IMR-90 (cell line): Measurements from ENCODE around the gene SEH1L. TPM values are rescaled to one million over a fixed set of nuclear protein-coding genes. Genes with fewer than 3 reads are reported as not detected.

Source experiments
- ATAC-seq: fragments of 200-7000 bp; cut with Tn5 transposase; 2 replicates; pipeline ENCODE4 v1.9.1; 2020; ENCODE audit warnings: low read depth, mild to moderate bottlenecking, moderate library complexity
- BruUV-seq: library from RNA; stranded (reverse); fragments of 400-500 nt; replicated peaks from 2 replicates; lab custom pipeline; 2021; lab: Mats Ljungman, UMichigan
- CTCF ChIA-PET: fragments of 300-600 bp; formaldehyde crosslinking; extraction: SDS; loops from one replicate; lab custom pipeline; 2021; ENCODE audit warnings: antibody characterized with exemption; lab: Yijun Ruan, JAX
- POLR2A ChIA-PET: fragments of 300-600 bp; sonication (Branson Sonifier 250); formaldehyde crosslinking; loops from one replicate; lab custom pipeline; 2022; ENCODE audit warnings: antibody characterized with exemption; ENCODE audit not compliant: unreplicated experiment; lab: Charles Lee
- DNase-seq: peaks from one replicate; pipeline ENCODE4 v3.0.0; 2013
- H2AFZ ChIP-seq: replicated peaks from 2 replicates; pipeline ENCODE3; 2013; ENCODE audit warnings: low read length, mild to moderate bottlenecking; ENCODE audit not compliant: poor library complexity
- H2AK5ac ChIP-seq: 2 replicates; pipeline ENCODE4 v1.6.1; 2013; ENCODE audit warnings: low read depth, low read length, inconsistent platforms
- H2AK9ac ChIP-seq: replicated peaks from 2 replicates; pipeline ENCODE3; 2013; ENCODE audit warnings: mild to moderate bottlenecking, low read depth, low read length, moderate library complexity; ENCODE audit not compliant: poor library complexity
- H2BK120ac ChIP-seq: 2 replicates; pipeline ENCODE4 v1.6.1; 2013; ENCODE audit warnings: low read depth, low read length, inconsistent platforms
- H2BK15ac ChIP-seq: 3 replicates; pipeline ENCODE4 v1.6.1; 2013; ENCODE audit warnings: low read depth, low read length, inconsistent platforms
- H2BK20ac ChIP-seq: 2 replicates; pipeline ENCODE4 v1.6.1; 2013; ENCODE audit warnings: low read depth, mild to moderate bottlenecking, inconsistent platforms, low read length, moderate library complexity
- H2BK5ac ChIP-seq: 2 replicates; pipeline ENCODE4 v1.6.1; 2013; ENCODE audit warnings: mild to moderate bottlenecking, low read depth, low read length, inconsistent platforms; ENCODE audit not compliant: poor library complexity, severe bottlenecking
- H3K14ac ChIP-seq: replicated peaks from 2 replicates; pipeline ENCODE4 v1.6.1; 2013; ENCODE audit warnings: low read depth, low read length, inconsistent platforms
- H3K18ac ChIP-seq: 2 replicates; pipeline ENCODE4 v1.6.1; 2013; ENCODE audit warnings: low read depth, low read length, control low read depth
- H3K23ac ChIP-seq: 2 replicates; pipeline ENCODE4 v1.6.1; 2013; ENCODE audit warnings: low read depth, low read length, inconsistent platforms
- H3K27ac ChIP-seq: 2 replicates; pipeline ENCODE4 v1.5.1; 2013; ENCODE audit warnings: mild to moderate bottlenecking, control low read depth, low read length; ENCODE audit not compliant: insufficient read depth
- H3K27me3 ChIP-seq: 2 replicates; pipeline ENCODE4 v1.6.1; 2013; ENCODE audit warnings: low read length; ENCODE audit not compliant: control insufficient read depth, insufficient read depth
- H3K36me3 ChIP-seq: 2 replicates; pipeline ENCODE4 v1.6.1; 2013; ENCODE audit warnings: low read length, mixed read lengths; ENCODE audit not compliant: control insufficient read depth, insufficient read depth
- H3K4ac ChIP-seq: 2 replicates; pipeline ENCODE4 v1.6.1; 2013; ENCODE audit warnings: low read depth, low read length, inconsistent platforms
- H3K4me1 ChIP-seq: 2 replicates; pipeline ENCODE4 v1.6.1; 2013; ENCODE audit warnings: low read length, mixed read lengths; ENCODE audit not compliant: control insufficient read depth, insufficient read depth
- H3K4me2 ChIP-seq: 2 replicates; pipeline ENCODE4 v1.6.1; 2013; ENCODE audit warnings: low read depth, mild to moderate bottlenecking, control low read depth, low read length, moderate library complexity
- H3K4me3 ChIP-seq: 2 replicates; pipeline ENCODE4 v1.5.1; 2013; ENCODE audit warnings: low read depth, mild to moderate bottlenecking, control low read depth, low read length, moderate library complexity; ENCODE audit not compliant: insufficient read depth
- H3K56ac ChIP-seq: 2 replicates; pipeline ENCODE4 v1.6.1; 2013; ENCODE audit warnings: low read length, inconsistent platforms; ENCODE audit not compliant: insufficient read depth; ENCODE audit errors: extremely low read depth
- H3K79me1 ChIP-seq, 2 experiments: 2 replicates each; pipeline ENCODE4 v1.6.1; 2013; ENCODE audit warnings: low read length in 2 of 2, inconsistent platforms in 1 of 2, low read depth in 1 of 2
- H3K9ac ChIP-seq: 2 replicates; pipeline ENCODE4 v1.6.1; 2013; ENCODE audit warnings: low read depth, low read length, control low read depth
- H3K9me1 ChIP-seq: 2 replicates; pipeline ENCODE4 v1.6.1; 2013; ENCODE audit warnings: low read length, inconsistent platforms; ENCODE audit not compliant: insufficient read depth
- H3K9me3 ChIP-seq: 2 replicates; pipeline ENCODE4 v1.6.1; 2013; ENCODE audit warnings: low read length; ENCODE audit not compliant: control insufficient read depth, insufficient read depth
- H4K20me1 ChIP-seq: 2 replicates; pipeline ENCODE4 v1.6.1; 2013; ENCODE audit warnings: low read length, inconsistent platforms; ENCODE audit not compliant: insufficient read depth
- H4K5ac ChIP-seq: 2 replicates; pipeline ENCODE4 v1.6.1; 2013; ENCODE audit warnings: mild to moderate bottlenecking, low read depth, low read length, control low read depth
- H4K8ac ChIP-seq, 2 experiments: 2 replicates each; pipeline ENCODE4 v1.6.1; 2013; ENCODE audit warnings: low read depth in 2 of 2, low read length in 2 of 2, control low read depth in 1 of 2, inconsistent platforms in 1 of 2
- H4K91ac ChIP-seq: 2 replicates; pipeline ENCODE4 v1.6.1; 2013; ENCODE audit warnings: low read depth, low read length, inconsistent platforms; ENCODE audit not compliant: insufficient read depth
- BHLHE40 ChIP-seq: fragments of 150-350 bp; IDR thresholded peaks from 2 replicates; pipeline ENCODE4 v1.6.1; 2016; ENCODE audit warnings: mild to moderate bottlenecking, low read depth, low read length
- CEBPB ChIP-seq: IDR thresholded peaks from 2 replicates; pipeline ENCODE4 v1.6.1; 2012; ENCODE audit warnings: low read depth, low read length, improper control_type of control experiment
- CHD1 ChIP-seq: IDR thresholded peaks from 2 replicates; pipeline ENCODE4 v1.6.1; 2012; ENCODE audit warnings: low read depth, low read length, improper control_type of control experiment
- ELK1 ChIP-seq: fragments of 150-350 bp; IDR thresholded peaks from 2 replicates; pipeline ENCODE4 v1.6.1; 2016; ENCODE audit warnings: low read depth, mild to moderate bottlenecking, low read length, moderate library complexity, borderline replicate concordance
- FOS ChIP-seq: fragments of 150-350 bp; IDR thresholded peaks from 2 replicates; pipeline ENCODE4 v1.6.1; 2016; ENCODE audit warnings: low read depth, low read length
- MAFK ChIP-seq: IDR thresholded peaks from 2 replicates; pipeline ENCODE4 v1.6.1; 2012; ENCODE audit warnings: low read depth, low read length, improper control_type of control experiment
- MAZ ChIP-seq: IDR thresholded peaks from 2 replicates; pipeline ENCODE4 v1.6.1; 2012; ENCODE audit warnings: low read depth, mild to moderate bottlenecking, low read length, improper control_type of control experiment, moderate library complexity, borderline replicate concordance
- MXI1 ChIP-seq: IDR thresholded peaks from 2 replicates; pipeline ENCODE4 v1.6.1; 2012; ENCODE audit warnings: low read depth, mild to moderate bottlenecking, low read length, moderate library complexity, borderline replicate concordance
- NFE2L2 ChIP-seq: fragments of 150-350 bp; IDR thresholded peaks from 2 replicates; pipeline ENCODE4 v1.6.1; 2016; ENCODE audit warnings: low read depth, mild to moderate bottlenecking, low read length
- POLR2A ChIP-seq: IDR thresholded peaks from 2 replicates; pipeline ENCODE4 v1.6.1; 2012; ENCODE audit warnings: mild to moderate bottlenecking, low read depth, low read length
- RCOR1 ChIP-seq: IDR thresholded peaks from 2 replicates; pipeline ENCODE4 v1.6.1; 2012; ENCODE audit warnings: mild to moderate bottlenecking, low read length, improper control_type of control experiment; ENCODE audit not compliant: insufficient replicate concordance
- RFX5 ChIP-seq: IDR thresholded peaks from 2 replicates; pipeline ENCODE4 v1.8.0; 2012; ENCODE audit warnings: low read depth, mild to moderate bottlenecking, low read length, moderate library complexity
- SMC3 ChIP-seq: fragments of 150-350 bp; IDR thresholded peaks from 2 replicates; pipeline ENCODE4 v1.6.1; 2016; ENCODE audit warnings: low read depth, mild to moderate bottlenecking, antibody characterized with exemption, low read length, moderate library complexity
- USF2 ChIP-seq: fragments of 150-350 bp; IDR thresholded peaks from 2 replicates; pipeline ENCODE4 v1.6.1; 2017; ENCODE audit warnings: mild to moderate bottlenecking, antibody characterized with exemption, low read length, low read depth
- whole genome bisulfite sequencing, 2 experiments: methylation state at CpG; one replicate each; pipeline versions ENCODE4 v1.1.5 to v1.1.7; 2013; ENCODE audit warnings: missing lambda C conversion rate in 2 of 2; ENCODE audit not compliant: insufficient read length in 1 of 2; ENCODE audit errors: extremely low coverage in 2 of 2; 5-methylcytosine and 5-hydroxymethylcytosine counted together
- dilution Hi-C: fragments of 300-500 bp; cut with HindIII; formaldehyde crosslinking; loops from one replicate; pipeline ENCODE4 v1.14.3; 2018; ENCODE audit warnings: low sequenced_read_pairs; ENCODE audit not compliant: unreplicated experiment
- in situ Hi-C: fragments of 300-500 bp; cut with MboI; formaldehyde crosslinking; loops from 3 replicates; pipeline ENCODE4 v1.14.3; 2019; ENCODE audit warnings: low sequenced_read_pairs, inconsistent platforms, mixed read lengths
- intact Hi-C: fragments of 100-400 bp; cut with micrococcal nuclease; formaldehyde crosslinking; loops from 2 replicates; pipeline ENCODE4 v1.10.0; 2022
- polyA plus RNA-seq, 3 experiments: library from polyadenylated mRNA; depleted of rRNA; stranded (reverse); fragments of >200 nt; gene quantifications; 2 replicates each; pipeline ENCODE4 v1.2.3, GENCODE V29; 2012; ENCODE audit warnings: low replicate concordance in 1 of 3
- total RNA-seq: library from RNA; depleted of rRNA; stranded (reverse); fragments of >200 nt; gene quantifications from 2 replicates; pipeline ENCODE4 v1.2.3, GENCODE V29; 2012
- TF ChIP-seq, protein P1 (sequence below): conservative IDR thresholded peaks from 2 replicates; pipeline ENCODE4 v1.5.1; 2012; ENCODE audit warnings: mild to moderate bottlenecking, low read depth, low read length, improper control_type of control experiment

Gene SEH1L
- total and polyA plus RNA-seq, 2 of the 4 experiments (the other 2 are of a cell fraction): 27.6 to 45.5 TPM

GRCh38 chr18:12968115-12968514, 20.3 kb downstream of the SEH1L start:
- no peak overlapping the region for H3K14ac ChIP-seq
- H3K56ac ChIP-seq: no peak overlapping the region
- ChIA-PET POLR2A (no interaction called here), CTCF (no interaction called here)
- no peak overlapping the region for H2BK20ac ChIP-seq
- H2BK15ac ChIP-seq: no peak overlapping the region
- H4K8ac ChIP-seq: no peak overlapping the region
- no peak overlapping the region for H3K23ac ChIP-seq
- DNase-seq (no peak), ATAC-seq (no peak)
- no peak overlapping the region for H3K9ac ChIP-seq
- H2BK120ac ChIP-seq: no peak overlapping the region
- no peak overlapping the region for H2BK5ac ChIP-seq
- no peak overlapping the region for H3K4ac ChIP-seq
- H2AK9ac ChIP-seq: no peak overlapping the region
- no peak overlapping the region for H3K4me2 ChIP-seq
- no peaks in the 10 kb centered on the region for H4K20me1 ChIP-seq
- no peak overlapping the region for H4K91ac ChIP-seq
- intact Hi-C loops: no loop called here
- WGBS, 2 experiments: no CpG with 5 or more reads among the region's 4 CpGs
- in situ Hi-C loops: no loop called here
- no peak overlapping the region for H3K4me3 ChIP-seq
- no peak overlapping the region for H4K5ac ChIP-seq
- H3K4me1 ChIP-seq: no peaks in the 10 kb centered on the region
- no peaks in the 10 kb centered on the region for H3K9me3 ChIP-seq
- TF ChIP-seq BHLHE40: no peak
- TF ChIP-seq, protein P1, sequence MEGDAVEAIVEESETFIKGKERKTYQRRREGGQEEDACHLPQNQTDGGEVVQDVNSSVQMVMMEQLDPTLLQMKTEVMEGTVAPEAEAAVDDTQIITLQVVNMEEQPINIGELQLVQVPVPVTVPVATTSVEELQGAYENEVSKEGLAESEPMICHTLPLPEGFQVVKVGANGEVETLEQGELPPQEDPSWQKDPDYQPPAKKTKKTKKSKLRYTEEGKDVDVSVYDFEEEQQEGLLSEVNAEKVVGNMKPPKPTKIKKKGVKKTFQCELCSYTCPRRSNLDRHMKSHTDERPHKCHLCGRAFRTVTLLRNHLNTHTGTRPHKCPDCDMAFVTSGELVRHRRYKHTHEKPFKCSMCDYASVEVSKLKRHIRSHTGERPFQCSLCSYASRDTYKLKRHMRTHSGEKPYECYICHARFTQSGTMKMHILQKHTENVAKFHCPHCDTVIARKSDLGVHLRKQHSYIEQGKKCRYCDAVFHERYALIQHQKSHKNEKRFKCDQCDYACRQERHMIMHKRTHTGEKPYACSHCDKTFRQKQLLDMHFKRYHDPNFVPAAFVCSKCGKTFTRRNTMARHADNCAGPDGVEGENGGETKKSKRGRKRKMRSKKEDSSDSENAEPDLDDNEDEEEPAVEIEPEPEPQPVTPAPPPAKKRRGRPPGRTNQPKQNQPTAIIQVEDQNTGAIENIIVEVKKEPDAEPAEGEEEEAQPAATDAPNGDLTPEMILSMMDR: no peak
- TF ChIP-seq MXI1: no peak
- TF ChIP-seq CHD1: no peak
- TF ChIP-seq CEBPB: no peak
- no peak for TF ChIP-seq SMC3
- TF ChIP-seq RCOR1: no peak
- TF ChIP-seq NFE2L2: no peak
- no peak for TF ChIP-seq MAZ
- TF ChIP-seq RFX5: no peak
- no peak for TF ChIP-seq MAFK
- no peak for TF ChIP-seq USF2
- TF ChIP-seq FOS: no peak
- no peak for TF ChIP-seq ELK1
- TF ChIP-seq POLR2A: no peak
- H3K27me3 ChIP-seq: no peaks in the 10 kb centered on the region
- H2AK5ac ChIP-seq: no peak overlapping the region
- H3K36me3 ChIP-seq: peaks cover 25% of the 10 kb centered on the region
- H3K79me1 ChIP-seq: peaks cover 11 to 14% of the 10 kb centered on the region in 2 experiments
- no peak overlapping the region for H3K18ac ChIP-seq
- BruUV-seq: no TSS peak
- dilution Hi-C loops: no loop called here
- H2AFZ ChIP-seq: no peak overlapping the region
- H3K9me1 ChIP-seq: peaks cover 5% of the 10 kb centered on the region; the same call in 1 of the 2 replicates
- no peak overlapping the region for H3K27ac ChIP-seq
